ENCODE data around the gene P2RY14.
"Not testable (repeated sequence)": the region's sequence is repeated elsewhere in the genome, so short reads cannot be mapped to it uniquely, and the experiment has no call there.

The P2RY14 gene

DNA sequence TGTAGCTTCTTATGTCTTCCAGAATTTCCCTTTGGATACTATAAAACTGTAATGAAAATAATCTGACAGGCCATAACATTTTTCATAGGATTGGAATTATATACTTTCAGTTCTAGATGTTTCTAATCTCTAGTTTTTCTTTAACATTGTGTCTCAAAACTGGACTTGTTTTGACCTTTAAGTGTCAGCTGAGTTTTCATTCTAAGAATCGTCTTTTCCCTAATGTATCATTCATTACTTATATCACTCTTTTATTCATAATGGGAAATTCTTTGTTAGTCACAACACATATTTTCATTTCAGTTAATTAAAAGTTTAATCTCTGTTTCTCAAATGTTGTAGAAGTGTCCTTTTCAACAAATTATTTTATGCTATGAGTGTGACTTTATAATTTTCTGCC, 87.2 kb downstream of the P2RY14 start:
- no peak for DNase-seq (ENCODE audit: low read depth, low spot score)
- no CpG with 5 or more reads among the region's 1 CpG for WGBS (ENCODE audit: insufficient coverage, insufficient read length)
- no peaks in the 10 kb centered on the region for H3K27me3 ChIP-seq (ENCODE audit: control insufficient read depth, insufficient read depth, low read length)

DNA sequence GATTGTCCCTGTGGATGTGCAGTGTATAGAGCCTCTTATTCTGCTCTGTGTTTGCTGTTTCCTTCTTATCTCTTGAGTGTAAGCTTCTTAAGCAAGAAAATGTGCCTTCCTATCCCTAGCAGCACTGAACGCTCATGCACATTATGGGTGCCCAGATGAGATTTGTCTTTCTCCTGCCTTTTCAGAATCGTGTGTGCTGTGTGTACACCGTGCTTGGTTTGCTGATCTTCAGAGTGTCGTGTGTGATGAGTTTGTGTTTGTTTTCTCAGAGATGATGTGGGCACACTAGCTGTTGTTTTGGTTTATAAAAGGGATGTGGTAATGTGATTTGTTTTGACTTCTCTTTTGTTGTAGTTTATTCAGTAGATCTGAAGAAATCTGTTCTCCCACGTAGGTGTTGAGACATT, 95.1 kb downstream of the P2RY14 start:
- DNase-seq (ENCODE audit: low read depth, low spot score) = no peak
- Histone ChIP-seq H3K27ac (ENCODE audit: low read length) (no peak overlapping the region), H3K27me3 (ENCODE audit: control insufficient read depth, insufficient read depth, low read length) (no peaks in the 10 kb centered on the region; the same call in 1 of the 2 replicates), H3K36me3 (ENCODE audit: control insufficient read depth, insufficient read depth, low read length) (no peaks in the 10 kb centered on the region; the same call in 1 of the 2 replicates), H3K4me1 (ENCODE audit: control insufficient read depth, insufficient read depth, low read length) (0 out of 2 replicates have a peak, but pooled peaks cover 1% of the 10 kb centered on the region), H3K4me3 (ENCODE audit: low read length) (no peak overlapping the region), H3K9me3 (ENCODE audit: control insufficient read depth, insufficient read depth, low read length) (no peaks in the 10 kb centered on the region)
- WGBS (ENCODE audit: insufficient coverage, insufficient read length) = no CpG with 5 or more reads among the region's 5 CpGs

More for the DNA sequence above, 87.2 kb downstream of the P2RY14 start:
- Histone ChIP-seq H3K9me3 (ENCODE audit: control insufficient read depth, insufficient read depth, low read length) (no peaks in the 10 kb centered on the region), H3K36me3 (ENCODE audit: control insufficient read depth, insufficient read depth, low read length) (peaks cover 3% of the 10 kb centered on the region; the same call in 1 of the 2 replicates), H3K4me3 (ENCODE audit: low read length) (no peak overlapping the region), H3K27ac (ENCODE audit: low read length) (no peak overlapping the region), H3K4me1 (ENCODE audit: control insufficient read depth, insufficient read depth, low read length) (no peaks in the 10 kb centered on the region)

DNA sequence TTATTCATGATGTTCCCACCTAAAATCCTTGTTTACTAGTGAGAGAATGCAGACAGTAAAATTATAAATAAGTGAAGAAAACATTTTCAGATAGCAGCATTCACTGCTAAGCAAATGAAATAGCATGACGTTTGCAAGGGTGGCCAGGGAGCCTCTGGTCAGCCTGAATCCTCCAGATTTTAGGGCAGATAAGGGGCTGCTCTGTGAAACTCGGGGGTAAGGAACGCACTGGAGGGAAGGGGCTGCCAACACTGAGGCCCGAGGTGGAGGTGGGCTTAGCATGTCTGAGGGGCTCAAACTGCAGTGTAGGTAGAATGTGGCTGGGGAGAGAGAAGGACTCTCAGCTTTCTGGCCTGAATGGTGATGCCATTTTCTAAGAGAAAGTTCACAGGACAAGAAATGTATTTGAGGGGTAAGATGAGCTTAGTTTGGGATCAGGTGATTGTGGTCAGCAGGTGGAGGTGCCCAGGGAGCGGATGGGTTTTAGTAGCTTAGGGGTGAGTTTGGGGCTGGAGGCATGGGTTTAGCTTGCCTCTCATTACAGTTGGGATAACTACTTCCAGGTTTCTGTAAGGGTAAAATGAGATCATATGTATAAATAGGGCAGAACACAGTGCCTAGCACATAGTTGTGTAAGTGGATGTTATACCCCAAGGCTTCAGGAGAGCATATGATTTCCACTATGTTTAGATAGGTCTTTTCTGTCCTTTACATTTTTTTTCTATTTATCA, 95.8 kb downstream of the P2RY14 start:
- WGBS (ENCODE audit: insufficient coverage, insufficient read length) = no CpG with 5 or more reads among the region's 5 CpGs
- Histone ChIP-seq H3K4me3 (ENCODE audit: low read length) (no peak overlapping the region), H3K9me3 (ENCODE audit: control insufficient read depth, insufficient read depth, low read length) (no peaks in the 10 kb centered on the region), H3K27me3 (ENCODE audit: control insufficient read depth, insufficient read depth, low read length) (no peaks in the 10 kb centered on the region; the same call in 1 of the 2 replicates), H3K4me1 (ENCODE audit: control insufficient read depth, insufficient read depth, low read length) (0 out of 2 replicates have a peak, but pooled peaks cover 1% of the 10 kb centered on the region), H3K36me3 (ENCODE audit: control insufficient read depth, insufficient read depth, low read length) (no peaks in the 10 kb centered on the region; the same call in 1 of the 2 replicates), H3K27ac (ENCODE audit: low read length) (no peak overlapping the region)
- DNase-seq (ENCODE audit: low read depth, low spot score) = no peak

DNA sequence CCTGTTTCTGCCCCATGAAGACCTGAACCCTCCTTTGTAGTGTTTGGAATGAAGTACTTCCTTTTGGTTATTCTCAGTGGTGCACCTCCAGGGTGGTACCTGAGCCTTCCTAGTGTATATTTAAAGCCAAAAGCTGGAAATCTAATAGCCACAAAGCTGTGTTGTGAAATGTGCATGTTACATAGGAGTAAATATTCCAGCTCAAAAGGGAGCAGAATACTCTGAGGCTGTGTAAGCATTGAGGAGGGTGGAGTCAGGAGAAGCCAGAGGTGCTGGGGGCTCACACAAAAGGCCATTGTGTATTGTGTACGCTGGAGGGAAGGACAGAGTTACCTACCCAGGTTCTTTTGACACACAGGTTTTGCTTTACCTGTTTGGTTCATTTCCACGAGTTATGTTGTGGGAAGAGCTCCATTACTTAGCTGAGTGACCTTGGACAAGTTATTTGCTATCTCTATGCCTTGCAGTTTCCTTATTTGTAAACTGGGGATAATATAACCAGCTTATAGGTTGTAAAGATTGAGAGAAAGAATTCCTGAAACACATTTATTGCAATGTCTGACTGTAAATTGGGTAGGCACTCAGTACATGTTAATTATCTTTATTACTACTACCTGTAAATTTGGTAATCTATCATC, 100.0 kb downstream of the P2RY14 start:
- Histone ChIP-seq H3K27ac (ENCODE audit: low read length) (no peak overlapping the region), H3K27me3 (ENCODE audit: control insufficient read depth, insufficient read depth, low read length) (no peaks in the 10 kb centered on the region; the same call in 1 of the 2 replicates), H3K4me1 (ENCODE audit: control insufficient read depth, insufficient read depth, low read length) (0 out of 2 replicates have a peak, but pooled peaks cover 1% of the 10 kb centered on the region), H3K4me3 (ENCODE audit: low read length) (no peak overlapping the region), H3K36me3 (ENCODE audit: control insufficient read depth, insufficient read depth, low read length) (no peaks in the 10 kb centered on the region), H3K9me3 (ENCODE audit: control insufficient read depth, insufficient read depth, low read length) (no peaks in the 10 kb centered on the region)
- DNase-seq (ENCODE audit: low read depth, low spot score) = no peak
- WGBS (ENCODE audit: insufficient coverage, insufficient read length) = no CpG with 5 or more reads among the region's 2 CpGs

DNA sequence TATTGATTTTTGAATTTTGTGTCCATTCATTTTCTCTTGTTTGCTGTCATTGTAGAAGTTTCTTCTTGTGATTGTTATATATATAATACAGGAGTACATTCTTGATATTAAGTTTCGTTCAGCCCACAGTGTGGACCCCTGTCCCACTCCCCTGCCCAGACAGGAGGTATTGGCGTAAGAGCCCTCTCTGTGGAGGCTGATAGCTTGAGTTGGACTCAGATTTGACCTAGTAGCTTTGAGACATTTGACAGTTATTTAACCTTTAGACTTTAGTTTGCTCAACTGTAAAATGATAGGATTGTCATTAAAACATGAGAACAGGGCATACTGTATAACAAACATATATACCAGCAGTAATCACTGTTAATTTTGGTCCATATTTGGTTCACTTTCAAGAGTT, 102.4 kb downstream of the P2RY14 start:
- Histone ChIP-seq H3K4me3 (ENCODE audit: low read length) (no peak overlapping the region), H3K36me3 (ENCODE audit: control insufficient read depth, insufficient read depth, low read length) (no peaks in the 10 kb centered on the region), H3K9me3 (ENCODE audit: control insufficient read depth, insufficient read depth, low read length) (no peaks in the 10 kb centered on the region), H3K27ac (ENCODE audit: low read length) (no peak overlapping the region), H3K4me1 (ENCODE audit: control insufficient read depth, insufficient read depth, low read length) (no peaks in the 10 kb centered on the region), H3K27me3 (ENCODE audit: control insufficient read depth, insufficient read depth, low read length) (no peaks in the 10 kb centered on the region)
- WGBS (ENCODE audit: insufficient coverage, insufficient read length) = no CpG with 5 or more reads among the region's 2 CpGs
- DNase-seq (ENCODE audit: low read depth, low spot score) = no peak

DNA sequence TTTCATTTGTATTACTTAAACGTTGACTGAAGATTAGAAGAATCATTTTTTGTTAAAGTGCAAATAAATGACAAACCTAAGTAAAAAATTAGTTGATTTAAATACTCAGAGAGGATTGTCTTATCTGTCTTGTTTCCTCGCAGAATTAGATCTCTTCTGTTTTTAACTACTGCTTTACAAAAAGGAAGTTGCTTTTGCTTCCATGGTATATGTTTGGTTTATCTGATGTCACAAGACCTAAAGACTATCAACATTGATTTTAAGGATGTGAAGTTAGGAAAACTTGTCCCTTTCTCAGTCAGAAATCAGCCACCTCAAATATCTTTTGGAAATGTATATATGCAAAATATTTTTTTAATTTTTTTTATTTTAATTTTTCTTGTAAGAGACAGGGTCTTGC, 104.0 kb downstream of the P2RY14 start:
- Histone ChIP-seq H3K4me1 (ENCODE audit: control insufficient read depth, insufficient read depth, low read length) (peaks cover 1% of the 10 kb centered on the region; the same call in 1 of the 2 replicates), H3K27me3 (ENCODE audit: control insufficient read depth, insufficient read depth, low read length) (no peaks in the 10 kb centered on the region), H3K9me3 (ENCODE audit: control insufficient read depth, insufficient read depth, low read length) (no peaks in the 10 kb centered on the region), H3K27ac (ENCODE audit: low read length) (no peak overlapping the region), H3K4me3 (ENCODE audit: low read length) (no peak overlapping the region), H3K36me3 (ENCODE audit: control insufficient read depth, insufficient read depth, low read length) (no peaks in the 10 kb centered on the region)
- DNase-seq (ENCODE audit: low read depth, low spot score) = no peak
- no CpG with 5 or more reads among the region's 2 CpGs for WGBS (ENCODE audit: insufficient coverage, insufficient read length)

DNA sequence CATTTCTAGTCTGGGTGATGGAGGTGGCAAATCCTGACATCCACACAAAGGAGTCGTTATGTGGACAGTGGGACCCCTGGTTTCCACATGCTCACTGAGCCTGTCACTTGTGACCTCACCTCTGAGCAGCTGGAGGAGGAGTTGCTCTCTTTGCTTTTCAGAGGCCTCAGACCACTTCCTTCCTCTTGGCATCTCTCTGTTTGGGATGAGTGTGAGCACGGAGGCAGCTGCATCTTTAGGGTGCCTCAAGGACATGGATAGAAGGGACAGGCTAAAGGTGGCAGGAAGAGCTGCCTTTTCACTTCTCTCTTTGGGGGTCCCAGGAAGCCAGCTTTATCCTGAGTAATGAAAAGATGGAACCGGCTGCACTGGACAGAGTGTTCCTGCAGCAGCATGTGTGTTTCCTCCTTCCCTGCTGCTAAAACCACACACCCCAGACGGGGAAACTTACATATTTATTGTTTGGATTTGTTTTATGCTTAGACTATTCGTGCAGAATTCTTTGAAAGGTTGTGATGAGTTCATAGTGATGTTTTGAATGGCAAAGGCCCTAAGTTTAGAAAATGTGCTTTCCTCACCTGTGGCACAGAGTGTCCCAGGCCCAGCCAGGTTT, 107.1 kb downstream of the P2RY14 start:
- no CpG with 5 or more reads among the region's 5 CpGs for WGBS (ENCODE audit: insufficient coverage, insufficient read length)
- no peaks in the 10 kb centered on the region for H3K36me3 ChIP-seq (ENCODE audit: control insufficient read depth, insufficient read depth, low read length)

DNA sequence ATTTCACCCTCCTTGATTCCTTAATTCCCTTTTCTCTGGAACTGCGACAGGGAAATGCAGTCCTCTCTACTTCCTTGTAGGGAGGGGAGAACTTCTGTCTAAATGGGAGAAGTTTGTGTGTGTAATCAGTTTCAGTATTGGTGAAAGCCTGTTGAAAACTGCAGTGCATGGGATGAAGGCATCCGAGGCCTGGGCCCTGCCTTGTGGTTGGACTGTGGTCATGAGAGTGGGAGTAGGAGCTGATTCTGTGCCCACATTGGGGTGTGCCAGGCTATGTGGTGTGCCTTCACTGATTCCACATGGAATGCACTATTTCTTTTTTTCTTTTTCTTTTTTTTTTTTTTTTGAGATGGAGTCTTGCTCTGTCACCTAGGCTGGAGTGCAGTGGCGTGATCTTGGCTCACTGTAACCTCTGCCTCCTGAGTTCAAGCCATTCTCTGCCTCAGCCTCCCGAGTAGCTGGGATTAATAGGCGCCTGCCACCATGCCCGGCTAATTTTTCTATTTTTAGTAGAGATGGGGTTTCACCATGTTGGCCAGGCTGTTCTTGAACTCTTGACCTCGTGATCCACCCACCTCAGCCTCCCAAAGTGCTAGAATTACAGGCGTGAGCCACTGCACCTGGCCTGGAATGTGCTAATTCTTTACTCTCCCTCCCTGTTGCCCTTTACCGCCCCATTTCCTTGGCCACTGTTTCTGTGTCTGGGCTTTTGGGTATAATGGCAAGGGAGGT, 108.2 kb downstream of the P2RY14 start:
- H3K27me3 ChIP-seq (ENCODE audit: control insufficient read depth, insufficient read depth, low read length); H3K4me1 ChIP-seq (ENCODE audit: control insufficient read depth, insufficient read depth, low read length); H3K36me3 ChIP-seq (ENCODE audit: control insufficient read depth, insufficient read depth, low read length); DNase-seq (ENCODE audit: low read depth, low spot score); H3K27ac ChIP-seq (ENCODE audit: low read length); H3K4me3 ChIP-seq (ENCODE audit: low read length); H3K9me3 ChIP-seq (ENCODE audit: control insufficient read depth, insufficient read depth, low read length): not testable (repeated sequence)
- WGBS (ENCODE audit: insufficient coverage, insufficient read length) = no CpG with 5 or more reads among the region's 9 CpGs

More for the DNA sequence above, 107.1 kb downstream of the P2RY14 start:
- H3K27me3 ChIP-seq (ENCODE audit: control insufficient read depth, insufficient read depth, low read length) = no peaks in the 10 kb centered on the region
- no peak overlapping the region for H3K27ac ChIP-seq (ENCODE audit: low read length)
- peaks cover 1% of the 10 kb centered on the region; the same call in 1 of the 2 replicates for H3K4me1 ChIP-seq (ENCODE audit: control insufficient read depth, insufficient read depth, low read length)
- no peak for DNase-seq (ENCODE audit: low read depth, low spot score)
- H3K9me3 ChIP-seq (ENCODE audit: control insufficient read depth, insufficient read depth, low read length) = no peaks in the 10 kb centered on the region
- H3K4me3 ChIP-seq (ENCODE audit: low read length) = no peak overlapping the region

DNA sequence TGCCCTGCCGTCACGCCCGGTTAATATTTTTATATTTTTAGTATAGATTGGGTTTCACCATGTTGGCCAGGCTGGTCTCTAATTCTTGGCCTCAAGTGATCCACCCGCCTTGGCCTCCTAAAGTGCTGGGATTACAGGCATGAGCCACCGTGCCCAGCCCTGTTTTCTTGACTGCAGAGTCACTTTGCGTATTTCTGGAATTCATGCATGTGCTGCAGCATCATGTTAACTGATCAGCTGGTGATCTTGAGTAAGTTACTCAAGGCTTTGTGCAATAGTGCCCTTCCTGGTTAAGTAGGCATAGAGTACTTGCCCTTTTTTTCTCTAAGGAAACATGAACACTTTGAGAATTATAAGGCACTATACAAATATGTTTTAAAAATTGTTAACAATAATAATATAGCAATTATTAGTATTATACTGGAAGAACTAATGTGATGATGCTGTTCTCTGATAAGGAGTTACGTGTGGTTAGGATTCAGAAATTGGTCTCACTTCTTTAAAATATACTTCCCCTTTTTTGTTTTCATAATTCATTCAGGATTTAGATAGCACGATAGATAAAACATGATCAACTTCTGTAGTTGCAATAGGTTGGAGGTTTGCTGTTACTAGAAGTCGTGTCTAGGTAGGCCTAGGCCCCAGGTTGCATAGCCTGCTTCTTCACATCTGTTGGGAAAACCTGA, 108.9 kb downstream of the P2RY14 start:
- no peak overlapping the region for H3K27ac ChIP-seq (ENCODE audit: low read length)
- no peaks in the 10 kb centered on the region for H3K27me3 ChIP-seq (ENCODE audit: control insufficient read depth, insufficient read depth, low read length)
- WGBS (ENCODE audit: insufficient coverage, insufficient read length) = no CpG with 5 or more reads among the region's 9 CpGs
- H3K9me3 ChIP-seq (ENCODE audit: control insufficient read depth, insufficient read depth, low read length) = no peaks in the 10 kb centered on the region
- peaks cover 1% of the 10 kb centered on the region; the same call in 1 of the 2 replicates for H3K4me1 ChIP-seq (ENCODE audit: control insufficient read depth, insufficient read depth, low read length)
- no peak for DNase-seq (ENCODE audit: low read depth, low spot score)
- H3K4me3 ChIP-seq (ENCODE audit: low read length) = no peak overlapping the region
- no peaks in the 10 kb centered on the region for H3K36me3 ChIP-seq (ENCODE audit: control insufficient read depth, insufficient read depth, low read length)

All from iPS DF 6.9 (cell line).